ENCODE data around the gene ATP8B2. TPM values are rescaled to one million over a fixed set of nuclear protein-coding genes. Genes with fewer than 3 reads are reported as not detected.
"Not testable (repeated sequence)": the region's sequence is repeated elsewhere in the genome, so short reads cannot be mapped to it uniquely, and the experiment has no call there.

Gene ATP8B2
- total RNA-seq, 1 experiment from 2014 or later: 36.3 TPM

GRCh38 chr1:154301582-154301981 lies 23.7 kb upstream of the ATP8B2 start:
- H3K27ac ChIP-seq (ENCODE audit: low read length): no peak overlapping the region
- H3K79me2 ChIP-seq (ENCODE audit: low read length): no peaks in the 10 kb centered on the region
- no peaks in the 10 kb centered on the region for H3K9me3 ChIP-seq (ENCODE audit: low read length)
- TF ChIP-seq EZH2 (IDR thresholded peaks at IDR 0.05; ENCODE audit: low read length, unreplicated experiment): no peak
- no peak for TF ChIP-seq CTCF (conservative IDR thresholded peaks at IDR 0.05; ENCODE audit: low read depth, low read length)
- no peak for TF ChIP-seq EZH2phosphoT487 (IDR thresholded peaks at IDR 0.05; ENCODE audit: borderline replicate concordance, low read length)
- H3K4me2 ChIP-seq (ENCODE audit: low read length): no peak overlapping the region
- H3K36me3 ChIP-seq (ENCODE audit: low read depth, low read length): no peaks in the 10 kb centered on the region
- DNase-seq (no peak), ATAC-seq (no peak)
- H2AFZ ChIP-seq (ENCODE audit: low read length): no peak overlapping the region
- BruUV-seq (replicated peaks): no TSS peak
- intact Hi-C loops (cut with micrococcal nuclease): no loop called here
- no peaks in the 10 kb centered on the region for H3F3A ChIP-seq (ENCODE audit: low read length, unreplicated experiment)
- ChIA-PET POLR2A (ENCODE audit: unreplicated experiment) (no interaction called here), CTCF (no interaction called here)
- no peaks in the 10 kb centered on the region for H3K4me1 ChIP-seq (ENCODE audit: insufficient read depth, low read length)
- 0 out of 2 replicates have a peak, but pooled peaks cover 3% of the 10 kb centered on the region for H3K9me2 ChIP-seq (replicated peaks; ENCODE audit: low read length)
- no peak overlapping the region for H3K4me3 ChIP-seq (ENCODE audit: low read length)
- H3K27me3 ChIP-seq (ENCODE audit: low read length): no peaks in the 10 kb centered on the region
- H3K9ac ChIP-seq (ENCODE audit: low read length): no peak overlapping the region
- H4K20me1 ChIP-seq (ENCODE audit: low read length): no peaks in the 10 kb centered on the region

GRCh38 chr1:154304664-154305337 lies 20.5 kb upstream of the ATP8B2 start:
- no peaks in the 10 kb centered on the region for H3F3A ChIP-seq (ENCODE audit: low read length, unreplicated experiment)
- ChIA-PET CTCF (no interaction called here), POLR2A (ENCODE audit: unreplicated experiment) (no interaction called here)
- no peaks in the 10 kb centered on the region for H3K9me3 ChIP-seq (ENCODE audit: low read length)
- BruUV-seq (replicated peaks): no TSS peak
- no peak overlapping the region for H3K9ac ChIP-seq (ENCODE audit: low read length)
- no peaks in the 10 kb centered on the region for H3K27me3 ChIP-seq (ENCODE audit: low read length)
- H3K4me1 ChIP-seq (ENCODE audit: insufficient read depth, low read length): no peaks in the 10 kb centered on the region
- H4K20me1 ChIP-seq (ENCODE audit: low read length): no peaks in the 10 kb centered on the region
- H3K36me3 ChIP-seq (ENCODE audit: low read depth, low read length): no peaks in the 10 kb centered on the region
- H3K9me2 ChIP-seq (replicated peaks; ENCODE audit: low read length): 0 out of 2 replicates have a peak, but pooled peaks cover 3% of the 10 kb centered on the region
- no peak overlapping the region for H3K4me2 ChIP-seq (ENCODE audit: low read length)
- H2AFZ ChIP-seq (ENCODE audit: low read length): no peak overlapping the region
- ATAC-seq (no peak), DNase-seq (peak; percentile 38)
- TF ChIP-seq EZH2phosphoT487 (IDR thresholded peaks at IDR 0.05; ENCODE audit: borderline replicate concordance, low read length): no peak
- TF ChIP-seq CTCF (conservative IDR thresholded peaks at IDR 0.05; ENCODE audit: low read depth, low read length): no peak
- no peak for TF ChIP-seq EZH2 (IDR thresholded peaks at IDR 0.05; ENCODE audit: low read length, unreplicated experiment)
- no peak overlapping the region for H3K27ac ChIP-seq (ENCODE audit: low read length)
- H3K79me2 ChIP-seq (ENCODE audit: low read length): no peaks in the 10 kb centered on the region
- no peak overlapping the region for H3K4me3 ChIP-seq (ENCODE audit: low read length)
- intact Hi-C loops (cut with micrococcal nuclease): no loop called here

- Histone ChIP-seq H3K9ac (ENCODE audit: low read length) (no peak overlapping the region), H3K36me3 (ENCODE audit: low read depth, low read length) (no peaks in the 10 kb centered on the region), H3K4me2 (ENCODE audit: low read length) (no peak overlapping the region), H3K4me1 (ENCODE audit: insufficient read depth, low read length) (no peaks in the 10 kb centered on the region), H3K9me2 (replicated peaks; ENCODE audit: low read length) (0 out of 2 replicates have a peak, but pooled peaks cover 3% of the 10 kb centered on the region), H3K9me3 (ENCODE audit: low read length) (no peaks in the 10 kb centered on the region), H3F3A (ENCODE audit: low read length, unreplicated experiment) (no peaks in the 10 kb centered on the region), H4K20me1 (ENCODE audit: low read length) (no peaks in the 10 kb centered on the region), H3K27ac (ENCODE audit: low read length) (no peak overlapping the region), H3K4me3 (ENCODE audit: low read length) (no peak overlapping the region), H2AFZ (ENCODE audit: low read length) (no peak overlapping the region), H3K79me2 (ENCODE audit: low read length) (no peaks in the 10 kb centered on the region), H3K27me3 (ENCODE audit: low read length) (no peaks in the 10 kb centered on the region)
- CTCF ChIA-PET: no interaction called here
- DNase-seq (no peak), ATAC-seq (no peak)
- TF ChIP-seq EZH2 (IDR thresholded peaks at IDR 0.05; ENCODE audit: low read length, unreplicated experiment) (no peak), EZH2phosphoT487 (IDR thresholded peaks at IDR 0.05; ENCODE audit: borderline replicate concordance, low read length) (no peak), CTCF (conservative IDR thresholded peaks at IDR 0.05; ENCODE audit: low read depth, low read length) (no peak)
- POLR2A ChIA-PET (ENCODE audit: unreplicated experiment): no interaction called here
- intact Hi-C loops (cut with micrococcal nuclease): no loop called here
- BruUV-seq (replicated peaks): no TSS peak
These were observed 19.2 kb upstream of the ATP8B2 start for GRCh38 chr1:154306151-154306550.

GRCh38 chr1:154307670-154308270 lies 17.6 kb upstream of the ATP8B2 start:
- H2AFZ ChIP-seq (ENCODE audit: low read length); H3F3A ChIP-seq (ENCODE audit: low read length, unreplicated experiment); H3K4me2 ChIP-seq (ENCODE audit: low read length); H3K27me3 ChIP-seq (ENCODE audit: low read length); H3K27ac ChIP-seq (ENCODE audit: low read length); H4K20me1 ChIP-seq (ENCODE audit: low read length); DNase-seq; H3K9me3 ChIP-seq (ENCODE audit: low read length); H3K4me1 ChIP-seq (ENCODE audit: insufficient read depth, low read length); BruUV-seq (replicated peaks); ATAC-seq; H3K9ac ChIP-seq (ENCODE audit: low read length); intact Hi-C loops (cut with micrococcal nuclease); H3K9me2 ChIP-seq (replicated peaks; ENCODE audit: low read length); H3K36me3 ChIP-seq (ENCODE audit: low read depth, low read length); H3K79me2 ChIP-seq (ENCODE audit: low read length); H3K4me3 ChIP-seq (ENCODE audit: low read length); POLR2A ChIA-PET (ENCODE audit: unreplicated experiment); CTCF ChIA-PET: not testable (repeated sequence)
